HepG2 (cell line): Measurements from ENCODE around the gene LARP7. TPM values are rescaled to one million over a fixed set of nuclear protein-coding genes. Genes with fewer than 3 reads are reported as not detected.

Source experiments
- ATAC-seq: fragments of 200-7000 bp; cut with Tn5 transposase; 3 replicates; pipeline ENCODE4 v1.9.1; 2020; ENCODE audit warnings: mild to moderate bottlenecking, moderate library complexity
- BruUV-seq: library from RNA; stranded (reverse); fragments of 400-500 nt; replicated peaks from 2 replicates; lab custom pipeline; 2021; lab: Mats Ljungman, UMichigan
- CTCF ChIA-PET: fragments of 300-600 bp; formaldehyde crosslinking; extraction: SDS; loops from one replicate; lab custom pipeline; 2021; ENCODE audit warnings: low total read pairs, inconsistent platforms, low intra/inter-chr PET ratio; lab: Yijun Ruan, JAX
- POLR2A ChIA-PET: fragments of 350-600 bp; sonication (Branson Sonifier 250); formaldehyde crosslinking; loops from one replicate; lab custom pipeline; 2020; ENCODE audit warnings: antibody characterized with exemption, inconsistent platforms; lab: Yijun Ruan, JAX
- DNase-seq: peaks from one replicate; pipeline ENCODE4 v3.0.0-alpha.2; 2015; ENCODE audit warnings: low spot score
- FAIRE-seq: peaks from 3 replicates; lab custom pipeline; 2011; peaks lifted over from hg19 to GRCh38; lab: Jason Lieb, UNC
- H2AFZ ChIP-seq: one replicate; pipeline ENCODE4 v1.6.1; 2011; ENCODE audit warnings: low read length, inconsistent platforms
- H3K27ac ChIP-seq: fragments of 300-600 bp; 3 replicates; pipeline ENCODE4 v1.8.0; 2011; ENCODE audit warnings: mixed run types, mild to moderate bottlenecking, mixed read lengths, low read length, inconsistent platforms; ENCODE audit not compliant: insufficient read depth; ENCODE audit errors: extremely low read length
- H3K27me3 ChIP-seq, 2 experiments: fragments of 200-600 bp in 1 of 2; 2 replicates in 1 of 2; 3 replicates in 1 of 2; pipeline versions ENCODE4 v1.6.0 to v1.8.0; 2011; ENCODE audit warnings: low read length in 2 of 2, mild to moderate bottlenecking in 2 of 2, moderate library complexity in 2 of 2, inconsistent platforms in 1 of 2; ENCODE audit not compliant: insufficient read depth in 2 of 2, control insufficient read depth in 1 of 2
- H3K36me3 ChIP-seq, 2 experiments: fragments of 200-600 bp in 1 of 2; replicated peaks in 1 of 2; 2 replicates in 1 of 2; 3 replicates in 1 of 2; pipeline versions ENCODE4 v1.5.1 to v1.8.0; 2011; ENCODE audit warnings: low read length in 2 of 2, inconsistent platforms in 1 of 2; ENCODE audit not compliant: insufficient read depth in 2 of 2, control insufficient read depth in 1 of 2
- H3K4me1 ChIP-seq: 2 replicates; pipeline ENCODE4 v1.5.1; 2012; ENCODE audit warnings: low read length, inconsistent platforms; ENCODE audit not compliant: insufficient read depth
- H3K4me2 ChIP-seq: 2 replicates; pipeline ENCODE4 v1.6.0; 2011; ENCODE audit warnings: low read depth, low read length, inconsistent platforms
- H3K4me3 ChIP-seq, 3 experiments: fragments of 200-600 bp in 1 of 3; sonication (generic), shearing (Covaris generic) in 1 of 3; replicated peaks in 1 of 3; 2 replicates each; pipeline ENCODE4 v1.5.1; 2011 to 2016; ENCODE audit warnings: low read length in 3 of 3, inconsistent platforms in 2 of 3, low read depth in 2 of 3, mild to moderate bottlenecking in 2 of 3, control low read depth in 1 of 3, mixed read lengths in 1 of 3; ENCODE audit not compliant: insufficient read depth in 1 of 3
- H3K79me2 ChIP-seq: one replicate; pipeline ENCODE4 v1.6.1; 2011; ENCODE audit warnings: low read length, inconsistent platforms; ENCODE audit not compliant: insufficient read depth
- H3K9ac ChIP-seq: 2 replicates; pipeline ENCODE4 v1.6.0; 2011; ENCODE audit warnings: mild to moderate bottlenecking, low read depth, low read length, inconsistent platforms; ENCODE audit not compliant: insufficient read depth
- H3K9me3 ChIP-seq: 2 replicates; pipeline ENCODE4 v1.5.1; 2012; ENCODE audit warnings: mild to moderate bottlenecking, low read length
- H4K20me1 ChIP-seq: 2 replicates; pipeline ENCODE4 v1.6.0; 2011; ENCODE audit warnings: inconsistent platforms, mild to moderate bottlenecking, low read length, moderate library complexity; ENCODE audit not compliant: insufficient read depth
- DBP ChIP-seq: sonication (generic); formaldehyde crosslinking; IDR thresholded peaks from 2 replicates; pipeline ENCODE4 v1.4.0; 2020; ENCODE audit warnings: missing genetic modification reagents; ENCODE audit errors: not compliant biosample characterization
- FOXO1 ChIP-seq: sonication (generic); formaldehyde crosslinking; IDR thresholded peaks from 2 replicates; pipeline ENCODE4 v1.4.0; 2020; ENCODE audit warnings: missing genetic modification reagents
- HNF1A ChIP-seq, 2 experiments: sonication (generic) in 1 of 2; formaldehyde crosslinking in 1 of 2; IDR thresholded peaks; 2 replicates each; pipeline versions ENCODE4 v1.4.0 to v1.6.1; 2016 to 2020; ENCODE audit warnings: borderline replicate concordance in 1 of 2, low read depth in 1 of 2, mild to moderate bottlenecking in 1 of 2, missing genetic modification reagents in 1 of 2
- MEIS2 ChIP-seq: sonication (generic); formaldehyde crosslinking; IDR thresholded peaks from 2 replicates; pipeline ENCODE4 v1.9.0; 2021; ENCODE audit warnings: mild to moderate bottlenecking, missing genetic modification reagents
- ZNF460 ChIP-seq: sonication (generic); formaldehyde crosslinking; IDR thresholded peaks from 2 replicates; pipeline ENCODE4 v1.5.1; 2020; ENCODE audit warnings: missing genetic modification reagents, mild to moderate bottlenecking, borderline replicate concordance
- in situ Hi-C: cut with HindIII; loops from 2 replicates; pipeline ENCODE4 v1.10.0; 2017; ENCODE audit warnings: low pct_unique_long_range_greater_than_20kb; ENCODE audit not compliant: extremely low pct_ligation_motif_present
- intact Hi-C: fragments of 100-400 bp; cut with micrococcal nuclease; formaldehyde crosslinking; loops from one replicate; pipeline ENCODE4 v1.10.0; 2022; ENCODE audit not compliant: unreplicated experiment
- polyA plus RNA-seq, 8 experiments: library from polyadenylated mRNA; depleted of rRNA in 3 of 8; stranded (reverse) in 7 of 8; unstranded in 1 of 8; fragments of >200 nt; fragmentation: Illumina TruSeq in 4 of 8; extraction: Trizol in 4 of 8; gene quantifications; 2 replicates each; pipeline versions ENCODE4 v1.2.1 to v1.2.3, GENCODE V29; 2011 to 2016; ENCODE audit warnings: low read depth in 4 of 8, missing spikeins in 1 of 8, mixed read lengths in 1 of 8; ENCODE audit not compliant: insufficient read depth in 1 of 8
- total RNA-seq, 5 experiments: library from RNA; depleted of rRNA; stranded (reverse); fragments of >200 nt; fragmentation: Illumina TruSeq; extraction: Trizol; gene quantifications; 2 replicates each; pipeline ENCODE4 v1.2.3, GENCODE V29; 2016; ENCODE audit warnings: low read depth in 1 of 5

Gene LARP7
- total and polyA plus RNA-seq, 2 of the 13 experiments (the other 11 are each of a cell fraction or from before 2014, with no cell fraction given) = 9.7 to 37.1 TPM

GRCh38 chr4:112673076-112673475 lies 36.1 kb downstream of the LARP7 start:
- DNase-seq (no peak), FAIRE-seq (no peak), ATAC-seq (no peak)
- Histone ChIP-seq H3K27me3 (no peaks in the 10 kb centered on the region; a peak in 1 of 5 replicates), H3K9me3 (no peaks in the 10 kb centered on the region), H3K4me1 (peaks cover 8% of the 10 kb centered on the region), H3K4me2 (no peak overlapping the region), H3K36me3 (no peaks in the 10 kb centered on the region), H3K9ac (no peak overlapping the region), H2AFZ (no peak overlapping the region), H3K27ac (no peak overlapping the region), H3K4me3 (no peak overlapping the region), H3K79me2 (no peaks in the 10 kb centered on the region), H4K20me1 (no peaks in the 10 kb centered on the region)
- CTCF ChIA-PET = no interaction called here
- intact Hi-C loops (no loop called here), in situ Hi-C loops (no loop called here)
- BruUV-seq = no TSS peak
- TF ChIP-seq FOXO1 (CRISPR knock-in tag) (no peak), MEIS2 (no peak), HNF1A (IDR thresholded peaks at IDR 0.05; ENCODE audit: low read depth) (no peak), HNF1A (CRISPR knock-in tag; IDR thresholded peaks at IDR 0.05; ENCODE audit: borderline replicate concordance) (no peak), DBP (no peak), ZNF460 (CRISPR knock-in tag) (no peak)
- POLR2A ChIA-PET = no interaction called here
